GM21367 (cell line): Measurements from ENCODE around the gene PRF1.

Source experiments
- ATAC-seq: cut with Tn5 transposase; IDR thresholded peaks from one replicate; pipeline ENCODE4 v1.9.1; 2021; ENCODE audit not compliant: unreplicated experiment

PRF1 gene

DNA sequence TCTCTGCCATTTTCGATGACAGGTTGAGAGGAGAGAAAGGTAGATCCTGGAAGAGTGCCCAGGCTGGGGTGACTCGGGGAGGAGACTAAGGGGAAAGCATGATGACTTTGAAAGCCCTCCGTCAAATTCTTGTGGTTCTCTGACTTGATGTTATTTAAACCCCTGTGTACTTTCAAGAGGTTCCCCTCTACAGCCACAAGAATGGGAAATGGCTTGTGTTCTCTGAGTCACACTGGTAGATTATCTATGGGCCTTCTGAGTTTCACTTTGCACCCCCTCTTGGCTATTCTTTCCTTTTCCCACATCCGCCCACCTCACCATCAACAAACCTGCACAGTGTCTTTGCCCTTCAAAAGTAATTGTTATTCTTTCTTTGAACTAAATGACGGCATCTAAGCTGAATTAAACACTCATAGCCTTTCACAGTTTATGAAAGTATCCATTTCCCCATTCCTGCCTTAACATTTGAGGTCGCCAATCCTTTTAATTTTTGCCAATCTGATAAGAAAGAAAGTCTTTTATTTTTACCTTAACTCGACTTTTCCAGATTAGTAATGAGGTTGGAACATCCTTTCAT, 24.1 kb downstream of the PRF1 start:
- peak; percentile 54 for ATAC-seq

DNA sequence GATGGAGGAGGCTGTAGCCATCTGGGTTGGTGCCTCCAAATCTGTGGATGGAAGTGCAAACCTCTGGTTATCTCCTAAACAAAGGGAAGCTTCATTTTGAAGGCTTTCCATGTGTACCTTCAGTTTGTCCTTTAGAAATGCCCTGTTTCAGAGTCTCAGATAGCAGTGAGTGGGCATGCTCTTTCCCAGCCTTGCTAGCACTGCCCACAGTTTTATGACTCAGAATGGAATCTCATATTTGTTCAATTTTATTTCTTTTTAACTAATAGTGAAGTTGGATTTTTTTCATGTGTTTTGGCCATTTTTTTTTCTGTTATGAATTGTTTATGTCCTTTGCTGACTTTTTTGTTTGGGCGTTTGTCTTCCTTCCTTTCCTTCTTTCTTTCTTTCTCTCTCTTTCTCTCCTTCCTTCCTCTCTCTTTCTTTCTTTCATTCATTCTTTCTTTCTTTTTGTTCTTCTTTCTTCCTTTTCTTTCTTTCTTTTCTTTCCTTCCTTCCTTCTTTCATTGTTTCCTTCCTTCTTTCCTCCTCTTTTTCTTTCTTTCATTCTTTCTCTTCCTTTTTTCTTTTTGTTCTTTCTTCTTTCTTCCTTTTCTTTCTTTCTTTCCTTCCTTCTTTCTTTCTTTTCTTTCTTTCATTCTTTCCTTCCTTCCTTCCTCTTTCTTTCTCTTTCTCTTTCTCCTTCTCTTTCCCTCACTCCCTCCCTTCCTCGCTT, 25.6 kb downstream of the PRF1 start:
- no peak for ATAC-seq

DNA sequence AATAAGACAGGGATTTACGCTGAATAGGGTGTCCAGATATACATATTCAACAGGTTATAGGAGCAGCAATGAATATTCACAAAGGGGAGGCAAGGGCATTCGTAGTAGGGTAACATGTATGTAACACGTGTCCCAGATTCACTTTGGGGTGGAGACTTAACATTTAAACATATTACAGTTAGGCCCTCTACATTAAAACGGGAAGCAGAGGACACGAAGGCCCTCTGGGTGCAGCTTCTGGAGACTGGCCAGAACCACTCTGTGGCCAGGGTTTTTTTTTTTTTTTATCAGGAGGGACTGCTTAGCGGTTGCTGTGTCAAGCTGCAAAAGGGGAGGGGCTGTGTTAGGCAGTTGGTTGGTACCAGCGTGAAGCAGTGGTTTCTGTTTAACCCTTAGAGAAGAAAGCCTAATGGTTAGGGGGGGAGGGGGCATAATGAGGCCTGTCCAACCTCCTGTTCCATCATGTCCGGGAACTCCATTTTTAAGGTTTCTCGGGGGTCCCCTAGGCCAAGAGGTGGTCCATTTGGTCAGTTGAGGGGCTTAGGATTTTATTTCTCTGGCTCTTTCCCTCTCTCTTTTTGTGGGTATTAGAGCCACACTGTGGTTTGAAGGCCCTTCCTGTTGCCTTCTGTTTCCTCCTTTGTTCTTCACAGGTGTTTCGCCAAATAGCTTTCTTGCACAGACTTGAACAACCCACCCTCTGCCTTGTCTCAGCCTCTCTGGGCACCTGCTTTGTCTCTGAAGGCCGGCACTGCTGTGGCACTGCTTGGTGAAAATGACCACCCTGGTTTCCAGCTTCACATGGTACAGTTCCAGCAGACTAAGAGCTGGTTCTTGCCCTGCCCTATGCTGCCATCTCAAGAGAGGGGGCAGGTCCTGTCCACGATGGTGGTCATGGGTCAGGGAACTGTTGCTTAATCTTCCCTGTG, 26.4 kb downstream of the PRF1 start:
- peak; percentile 34 for ATAC-seq

DNA sequence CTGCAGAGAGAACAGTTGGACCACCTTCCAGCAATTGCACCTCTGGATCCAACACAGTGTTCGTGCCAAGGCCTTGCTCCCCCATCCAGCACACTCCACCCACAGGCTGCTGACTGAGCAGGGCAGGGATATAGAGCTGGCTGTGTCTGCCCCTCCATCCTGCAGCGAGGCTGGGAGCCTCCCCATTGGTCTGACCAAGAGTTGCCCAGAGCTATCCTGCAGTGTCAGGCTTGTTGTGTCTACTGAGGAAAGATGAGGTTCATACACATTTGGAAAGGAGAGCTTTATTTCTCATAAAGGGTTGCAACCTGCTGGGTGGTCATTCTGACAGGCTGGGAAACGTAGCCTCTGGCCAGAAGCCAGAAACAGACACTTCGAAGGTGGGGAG, 27.1 kb downstream of the PRF1 start:
- ATAC-seq: no peak

DNA sequence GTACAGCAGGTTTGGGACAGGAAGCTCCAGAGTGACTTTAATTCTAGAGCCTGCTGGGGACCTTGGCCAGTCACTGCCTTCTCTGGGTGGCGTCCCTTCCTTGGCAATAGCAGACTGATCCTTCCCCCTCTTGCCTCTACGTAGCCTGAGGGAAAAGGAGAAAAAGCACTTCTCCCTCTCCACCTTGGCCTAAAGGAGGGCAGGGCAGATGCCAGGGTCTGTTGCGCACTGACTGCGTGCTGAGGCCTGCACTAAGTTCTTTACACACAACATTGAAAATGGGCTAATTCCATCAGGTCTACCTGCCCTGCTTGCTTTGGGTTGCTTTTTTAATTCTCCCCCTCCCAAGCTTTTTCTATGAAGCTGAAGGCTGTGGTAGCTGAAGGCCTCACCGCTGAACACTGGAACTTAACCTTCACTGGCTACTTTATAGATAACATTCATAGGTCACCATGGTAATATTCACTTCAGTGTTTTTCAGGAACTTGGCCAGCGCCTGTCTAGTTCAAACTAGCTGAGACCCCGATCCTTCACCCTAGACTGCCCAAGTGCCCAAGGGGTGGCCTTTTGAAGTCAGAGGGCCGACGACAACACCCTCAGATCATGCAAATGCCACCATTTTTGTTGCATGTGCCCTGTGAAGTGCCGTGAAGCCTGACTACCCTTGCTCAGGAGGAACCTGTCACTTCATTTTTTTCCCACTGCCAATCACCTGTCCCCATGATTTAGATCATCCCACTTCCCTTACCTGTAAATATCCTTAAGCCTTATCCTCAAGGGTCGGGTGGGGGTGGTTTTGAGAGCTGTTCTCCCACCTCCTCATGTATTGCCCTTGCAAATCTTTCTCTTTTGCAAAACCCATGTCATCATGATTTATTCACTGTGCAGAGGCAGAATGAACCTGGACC, 28.7 kb downstream of the PRF1 start:
- ATAC-seq: no peak

DNA sequence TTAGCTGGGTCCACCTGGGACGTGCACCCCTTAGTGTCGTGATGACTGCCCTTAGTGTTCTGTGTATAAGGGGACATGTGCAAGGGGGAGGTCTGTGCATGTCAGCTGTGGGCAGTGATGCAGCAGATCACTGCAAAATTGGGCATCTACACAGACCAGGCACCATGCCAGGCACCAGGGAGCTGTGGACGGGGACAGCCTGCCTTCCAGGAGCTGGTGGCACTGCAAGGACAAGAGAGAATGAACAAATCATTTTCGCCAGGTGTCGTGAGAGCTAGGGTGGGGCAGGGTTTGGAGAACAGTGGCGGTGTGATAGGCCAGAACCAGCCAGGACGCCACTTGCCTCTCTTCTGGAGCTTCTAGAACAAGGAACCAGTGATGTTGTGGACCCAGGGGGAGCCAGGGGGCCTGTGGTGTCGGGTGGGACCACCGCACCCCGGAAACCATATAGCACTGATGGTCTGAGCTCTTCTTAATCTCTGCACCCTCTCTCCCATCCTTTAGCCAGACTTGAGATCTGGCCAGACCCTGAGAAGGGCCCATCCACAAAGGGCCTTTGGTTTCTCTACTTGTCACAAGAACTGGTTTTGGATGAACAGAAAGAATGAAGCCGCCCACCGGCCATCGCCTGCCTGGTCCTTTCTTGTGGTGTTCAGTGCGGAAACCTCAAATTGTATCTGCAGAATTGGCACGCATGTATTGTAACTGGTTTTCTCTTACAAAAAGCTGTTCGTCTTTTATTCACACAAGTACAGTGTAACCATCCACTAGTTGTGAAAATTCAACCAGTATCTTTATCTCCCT, 30.7 kb downstream of the PRF1 start:
- ATAC-seq: no peak

DNA sequence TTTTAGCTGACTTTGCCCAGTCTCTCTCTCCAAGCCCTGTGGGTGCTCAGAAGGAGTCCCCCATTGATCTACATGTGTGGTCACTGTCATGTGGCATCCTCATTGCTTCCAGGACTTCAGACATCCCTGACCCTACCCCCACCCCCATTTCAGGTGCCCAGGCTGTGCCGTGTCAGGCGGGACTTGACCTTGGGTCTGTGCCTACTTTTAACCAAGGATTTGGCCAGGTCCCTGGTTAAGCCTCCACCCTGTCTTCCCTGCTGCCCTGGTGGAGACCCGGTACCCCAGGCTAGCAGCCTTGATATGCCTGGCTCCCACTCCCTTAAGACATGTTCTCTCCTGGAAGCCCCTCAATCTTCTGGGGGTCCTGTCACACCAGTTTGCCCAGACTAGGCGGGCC, 31.3 kb downstream of the PRF1 start:
- no peak for ATAC-seq

DNA sequence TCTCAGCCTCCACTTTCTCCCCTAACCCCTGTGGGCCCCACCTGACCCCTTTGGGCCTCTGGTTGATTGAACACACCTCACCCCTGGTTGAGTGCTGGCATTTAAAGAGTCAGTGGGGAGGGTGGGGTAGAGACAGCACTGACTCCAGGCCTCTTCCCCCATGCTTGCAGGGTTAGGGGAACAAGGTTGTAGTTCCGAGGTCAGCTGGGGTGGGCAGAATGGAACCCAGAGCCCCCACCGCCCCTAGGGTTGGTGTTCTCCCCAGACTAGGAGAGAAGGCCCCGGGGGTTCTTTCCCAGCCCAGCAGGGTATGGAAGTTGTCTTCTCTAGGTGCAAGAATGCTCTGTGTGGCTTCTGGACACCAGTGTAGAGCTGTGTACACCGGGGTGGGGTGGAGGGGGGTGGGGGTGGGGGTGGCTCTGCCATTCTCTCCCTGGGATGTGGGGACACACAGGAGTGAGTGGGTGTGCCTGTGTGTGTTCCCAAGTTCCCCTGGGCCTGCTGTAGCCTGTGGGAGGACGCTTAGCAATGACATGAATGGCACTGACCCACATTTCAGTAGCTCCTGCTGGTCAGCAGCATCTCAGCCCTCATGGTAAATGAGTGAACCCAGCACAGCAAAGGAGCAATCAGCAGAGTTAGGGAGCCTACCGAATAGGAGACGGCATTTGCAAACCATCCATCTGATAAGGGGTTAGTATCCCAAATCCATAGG, 33.6 kb downstream of the PRF1 start:
- no peak for ATAC-seq

DNA sequence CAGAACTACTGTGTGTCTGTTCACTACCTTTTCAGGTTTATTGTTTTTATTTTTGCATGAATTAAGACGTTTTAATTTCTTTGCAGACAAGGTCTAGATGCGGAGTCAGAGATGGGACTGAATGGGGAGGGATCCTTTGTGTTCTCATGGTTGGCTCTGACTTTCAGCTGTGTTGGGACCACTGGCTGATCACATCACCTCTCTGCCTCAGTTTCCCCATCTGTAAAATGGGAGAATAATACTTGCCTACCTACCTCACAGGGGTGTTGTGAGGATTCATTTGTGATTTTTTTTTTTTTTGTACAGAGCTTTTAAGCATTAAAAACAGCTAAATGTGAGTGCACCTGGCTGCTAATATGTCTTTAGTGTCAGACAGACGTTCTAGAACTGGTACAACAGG, 34.4 kb downstream of the PRF1 start:
- ATAC-seq: no peak

DNA sequence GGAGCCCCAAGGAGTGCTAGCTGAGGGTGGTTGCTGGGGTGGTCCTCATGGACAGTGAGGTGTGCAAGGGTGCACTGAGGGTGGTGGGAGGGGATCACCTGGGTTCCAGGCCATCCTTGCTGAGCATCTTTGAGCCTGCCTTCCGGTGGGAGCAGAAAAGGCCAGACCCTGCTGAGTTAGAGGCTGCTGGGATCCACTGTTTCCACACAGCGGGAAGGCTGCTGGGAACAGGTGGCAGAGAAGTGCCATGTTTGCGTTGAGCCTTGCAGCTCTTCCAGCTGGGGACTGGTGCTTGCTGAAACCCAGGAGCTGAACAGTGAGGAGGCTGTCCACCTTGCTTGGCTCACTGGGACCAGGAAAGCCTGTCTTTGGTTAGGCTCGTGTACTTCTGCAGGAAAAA, 34.9 kb downstream of the PRF1 start:
- ATAC-seq: no peak

DNA sequence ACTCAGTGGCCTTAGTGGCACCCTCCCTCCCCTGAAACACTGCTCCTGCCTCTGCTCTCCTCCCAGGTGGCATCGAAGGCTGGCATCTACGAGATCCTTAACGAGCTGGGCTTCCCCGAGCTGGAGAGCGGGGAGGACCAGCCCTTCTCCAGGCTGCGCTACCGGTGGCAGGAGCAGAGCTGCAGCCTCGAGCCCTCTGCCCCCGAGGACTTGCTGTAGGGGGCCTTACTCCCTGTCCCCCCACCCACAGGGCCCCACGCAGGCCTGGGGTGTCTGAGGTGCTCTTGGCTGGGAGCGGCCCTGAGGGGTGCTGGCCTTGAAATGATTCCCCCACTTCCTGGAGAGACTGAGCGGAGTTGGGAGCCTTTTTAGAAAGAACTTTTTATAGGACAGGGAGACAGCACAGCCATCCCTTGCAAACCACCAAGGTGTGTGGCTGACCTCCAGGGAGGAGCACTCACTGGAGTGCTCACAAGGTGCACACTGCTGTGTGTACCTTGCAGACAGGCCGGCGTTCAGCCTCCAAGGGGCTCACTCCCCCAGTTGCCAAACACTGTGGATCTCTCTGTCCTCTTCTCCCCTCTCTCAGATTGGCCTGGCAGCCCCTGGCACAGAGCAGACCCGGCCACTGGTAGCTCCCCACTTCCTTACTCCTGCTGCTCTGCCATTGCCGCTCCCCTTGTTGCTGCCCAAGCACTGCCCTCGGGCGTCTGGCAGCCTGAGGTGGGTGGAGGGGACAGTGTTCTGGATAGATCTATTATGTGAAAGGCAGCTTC, 35.8 kb downstream of the PRF1 start:
- ATAC-seq: no peak

DNA sequence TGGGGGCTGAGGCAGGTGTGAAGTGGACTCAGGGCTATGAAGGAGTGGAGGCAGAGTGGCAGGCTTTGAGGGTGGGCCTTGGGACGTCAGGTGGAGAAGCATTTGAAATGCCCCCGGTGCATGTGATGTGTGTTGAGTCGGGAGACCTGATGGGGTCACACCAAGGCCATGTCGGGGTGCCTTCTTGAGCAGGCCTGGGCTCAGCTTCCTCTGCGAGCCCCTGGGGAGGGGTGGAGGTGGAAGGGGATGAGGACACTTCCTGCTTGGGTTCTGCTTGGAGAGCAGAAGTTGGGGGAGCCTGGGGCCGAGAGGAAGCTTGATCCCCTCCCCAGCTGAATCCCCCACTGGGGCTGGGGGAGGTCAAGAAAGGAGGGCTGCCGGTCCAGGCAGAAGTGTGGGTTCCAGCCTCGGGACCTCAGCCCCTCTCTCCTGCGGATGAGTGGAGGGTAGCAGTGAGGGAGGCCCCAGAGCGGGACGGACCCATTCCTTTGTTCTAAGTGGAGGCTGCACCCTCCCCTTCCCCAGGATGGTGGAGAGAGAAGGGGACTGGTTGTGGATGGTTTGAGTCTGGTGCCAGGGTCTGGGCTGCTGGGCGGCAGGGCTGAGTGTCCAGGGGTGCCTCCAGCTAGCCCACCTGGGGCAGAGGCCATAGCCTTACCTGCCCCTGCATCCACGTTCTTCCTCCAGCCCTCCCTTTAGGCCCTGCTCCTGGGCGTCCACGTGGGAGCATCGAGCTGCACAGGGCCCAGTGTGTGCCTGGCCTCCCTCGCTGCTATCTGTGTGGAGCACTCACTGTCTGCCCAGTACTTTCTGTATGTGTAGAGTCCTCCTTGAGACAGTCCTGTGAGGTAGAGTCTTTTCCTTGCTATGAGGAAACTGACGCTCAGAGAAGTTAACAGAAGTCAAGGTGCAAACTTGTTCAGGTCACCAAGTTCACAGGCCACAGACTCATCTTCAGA, 36.7 kb downstream of the PRF1 start:
- ATAC-seq: no peak

DNA sequence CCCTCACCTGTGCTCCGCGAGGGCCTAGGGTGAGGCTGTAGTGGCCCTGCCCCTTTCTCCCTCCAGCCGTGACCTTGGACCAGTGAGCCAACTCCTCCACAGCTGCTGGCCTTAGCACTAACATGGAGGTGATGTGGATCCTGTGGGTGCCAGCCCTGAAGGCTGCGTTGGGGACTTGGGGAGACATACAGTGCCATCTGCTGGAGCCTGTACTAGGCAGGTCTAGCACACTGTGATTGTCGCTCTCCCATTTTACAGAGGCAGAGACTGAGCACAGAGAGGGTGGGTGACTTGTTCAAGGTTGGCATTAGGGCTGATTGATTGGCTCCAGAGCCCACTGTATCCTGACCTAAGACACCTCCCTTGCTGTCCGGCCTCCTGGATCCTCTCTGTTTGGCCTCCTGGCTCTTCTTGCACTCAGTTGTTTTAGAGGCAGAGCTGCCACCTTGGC, 37.6 kb downstream of the PRF1 start:
- no peak for ATAC-seq

DNA sequence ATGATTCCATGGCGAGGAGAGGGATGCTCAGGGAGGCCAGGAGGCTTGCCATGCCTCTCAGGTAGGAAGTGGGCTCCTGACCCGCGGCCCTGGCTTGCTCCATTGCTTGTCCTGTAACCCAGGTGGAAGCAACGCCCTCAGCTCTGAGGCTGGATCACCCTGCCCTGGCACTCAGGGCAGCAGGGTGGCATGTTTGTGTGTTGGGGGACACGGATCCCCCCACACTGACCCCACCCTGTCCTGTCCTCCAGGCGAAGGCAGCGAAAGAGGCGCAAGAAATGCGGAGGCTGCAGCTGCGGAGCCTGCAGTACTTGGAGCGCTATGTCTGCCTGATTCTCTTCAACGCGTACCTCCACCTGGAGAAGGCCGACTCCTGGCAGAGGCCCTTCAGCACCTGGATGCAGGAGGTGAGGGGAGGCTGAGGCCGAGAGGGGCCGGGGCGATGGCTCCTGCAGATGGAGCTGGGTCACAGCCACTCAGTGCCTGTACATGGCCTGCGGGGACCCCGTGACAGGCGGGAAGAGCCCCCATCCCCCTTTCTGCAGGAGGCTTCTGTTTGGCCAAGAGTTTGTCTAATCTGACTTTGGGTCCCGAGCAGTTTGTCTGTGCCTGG, 38.3 kb downstream of the PRF1 start:
- ATAC-seq: no peak

DNA sequence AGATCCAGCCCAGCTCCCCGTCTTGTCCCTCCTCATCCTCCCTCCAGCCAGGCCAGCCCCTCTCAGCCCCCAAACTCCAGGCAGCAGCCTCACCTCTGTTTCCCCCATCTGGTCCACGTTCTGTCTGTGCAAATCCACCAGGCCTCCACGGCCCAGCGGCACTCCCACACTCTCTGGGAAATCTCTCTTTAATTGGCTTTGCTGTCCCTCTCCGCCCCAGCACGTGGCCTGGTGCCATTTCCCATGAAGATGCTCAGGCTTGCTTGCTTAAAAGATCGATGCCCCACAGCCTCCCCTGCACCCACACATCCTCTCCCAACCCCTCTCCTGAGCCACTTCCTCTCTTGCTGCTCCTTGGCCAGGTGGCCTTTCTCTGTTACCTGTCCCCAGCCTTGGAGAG, 39.3 kb downstream of the PRF1 start:
- no peak for ATAC-seq

DNA sequence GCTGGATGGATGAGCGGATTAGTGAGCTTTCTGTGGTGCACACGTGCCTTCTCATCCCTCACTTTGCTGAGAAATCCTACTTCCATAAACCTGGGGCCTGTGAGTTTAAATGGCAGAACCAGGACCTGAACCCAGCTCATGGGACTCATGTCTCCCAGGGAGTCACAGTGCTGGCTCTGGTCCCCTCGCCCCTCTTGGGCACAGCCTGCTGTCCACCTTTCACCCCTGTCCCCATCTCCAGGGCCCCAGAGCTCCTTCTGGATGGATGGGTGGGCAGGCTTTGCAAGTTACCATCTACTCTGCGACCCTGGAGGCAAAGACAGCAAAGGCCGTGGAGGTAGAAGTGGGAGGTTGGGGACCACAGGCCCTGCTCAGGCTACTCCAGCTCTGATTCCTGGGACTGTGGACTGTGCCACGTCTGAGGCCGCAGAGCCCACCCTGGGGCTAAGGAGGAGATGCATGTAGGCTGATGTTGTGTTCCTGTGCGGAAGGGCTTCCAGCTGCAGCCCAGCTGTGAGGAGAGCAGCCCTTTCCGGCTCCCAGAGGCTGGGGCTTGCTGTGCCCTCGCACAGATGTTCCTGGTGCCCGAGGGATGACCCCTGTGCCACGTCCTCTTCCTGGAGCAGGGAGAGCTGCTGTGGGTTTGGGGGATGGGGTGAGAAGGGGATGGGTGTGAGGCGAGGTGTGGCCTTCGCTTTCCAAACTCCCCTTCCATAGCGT, 40.3 kb downstream of the PRF1 start:
- ATAC-seq: no peak
